Measurements from ENCODE around the gene TGOLN2. TPM values are rescaled to one million over a fixed set of nuclear protein-coding genes. Genes with fewer than 3 reads are reported as not detected.

TGOLN2 gene
- 62.5 and 99.6 TPM in 2 replicates for total RNA-seq (2016; rRNA removed; fragmentation: Illumina TruSeq; extraction: Trizol)
- total RNA-seq (2016; cell fraction: cytosol; rRNA removed; fragmentation: Illumina TruSeq; extraction: Trizol; ENCODE audit: low read depth) = 10.8 and 10.9 TPM in 2 replicates
- 56.7 and 97.1 TPM in 2 replicates for total RNA-seq (2016; cell fraction: insoluble cytoplasmic fraction; rRNA removed; fragmentation: Illumina TruSeq; extraction: Trizol)
- total RNA-seq (2016; cell fraction: membrane; rRNA removed; fragmentation: Illumina TruSeq; extraction: Trizol) = 20.9 and 22.6 TPM in 2 replicates
- total RNA-seq (2016; cell fraction: nucleus; rRNA removed; fragmentation: Illumina TruSeq; extraction: Trizol) = 124 and 151 TPM in 2 replicates
- 143 and 155 TPM in 2 replicates for polyA plus RNA-seq (2011; rRNA removed)
- 88.2 and 122 TPM in 2 replicates for polyA plus RNA-seq (2011; cell fraction: cytosol; rRNA removed)
- polyA plus RNA-seq (2011; cell fraction: nucleus; rRNA removed) = 116 and 157 TPM in 2 replicates
- polyA plus RNA-seq (2012) = 86.0 and 95.7 TPM in 2 replicates
- polyA plus RNA-seq (2016; cell fraction: cytosol; fragmentation: Illumina TruSeq; extraction: Trizol; ENCODE audit: low read depth) = 4.3 and 4.5 TPM in 2 replicates
- polyA plus RNA-seq (2016; cell fraction: insoluble cytoplasmic fraction; fragmentation: Illumina TruSeq; extraction: Trizol; ENCODE audit: low read depth) = 51.8 and 59.4 TPM in 2 replicates
- polyA plus RNA-seq (2016; cell fraction: membrane; fragmentation: Illumina TruSeq; extraction: Trizol; ENCODE audit: low read depth) = 10.0 and 10.7 TPM in 2 replicates
- polyA plus RNA-seq (2016; cell fraction: nucleus; fragmentation: Illumina TruSeq; extraction: Trizol; ENCODE audit: insufficient read depth, low read depth) = 170 and 178 TPM in 2 replicates
- polyA minus RNA-seq (2011; rRNA and poly(A)+ RNA removed; ENCODE audit: low replicate concordance) = 35.4 and 110 TPM in 2 replicates
- 83.6 and 87.9 TPM in 2 replicates for polyA minus RNA-seq (2011; cell fraction: cytosol; rRNA and poly(A)+ RNA removed)
- polyA minus RNA-seq (2011; cell fraction: nucleus; rRNA and poly(A)+ RNA removed) = 120 and 144 TPM in 2 replicates
- Bru-seq, nascent RNA = percentile 98 among the genes with signal in this experiment
- percentile 99 among the genes with signal in this experiment for BruChase-seq, experiment 1, labeled RNA remaining after a 6-hour chase
- percentile 99 among the genes with signal in this experiment for BruChase-seq, experiment 2, labeled RNA remaining after a 2-hour chase
- long read RNA-seq, experiment 1, full-length matches to known transcripts = 40 of 80 reads
- long read RNA-seq, experiment 1, partial matches to known transcripts = 8 of 80 reads
- long read RNA-seq, experiment 1, other reads (novel, unspliced or antisense) = 32 of 80 reads
- long read RNA-seq, experiment 2, full-length matches to known transcripts = 46 of 257 reads
- long read RNA-seq, experiment 2, partial matches to known transcripts = 28 of 257 reads
- long read RNA-seq, experiment 2, other reads (novel, unspliced or antisense) = 183 of 257 reads

DNA sequence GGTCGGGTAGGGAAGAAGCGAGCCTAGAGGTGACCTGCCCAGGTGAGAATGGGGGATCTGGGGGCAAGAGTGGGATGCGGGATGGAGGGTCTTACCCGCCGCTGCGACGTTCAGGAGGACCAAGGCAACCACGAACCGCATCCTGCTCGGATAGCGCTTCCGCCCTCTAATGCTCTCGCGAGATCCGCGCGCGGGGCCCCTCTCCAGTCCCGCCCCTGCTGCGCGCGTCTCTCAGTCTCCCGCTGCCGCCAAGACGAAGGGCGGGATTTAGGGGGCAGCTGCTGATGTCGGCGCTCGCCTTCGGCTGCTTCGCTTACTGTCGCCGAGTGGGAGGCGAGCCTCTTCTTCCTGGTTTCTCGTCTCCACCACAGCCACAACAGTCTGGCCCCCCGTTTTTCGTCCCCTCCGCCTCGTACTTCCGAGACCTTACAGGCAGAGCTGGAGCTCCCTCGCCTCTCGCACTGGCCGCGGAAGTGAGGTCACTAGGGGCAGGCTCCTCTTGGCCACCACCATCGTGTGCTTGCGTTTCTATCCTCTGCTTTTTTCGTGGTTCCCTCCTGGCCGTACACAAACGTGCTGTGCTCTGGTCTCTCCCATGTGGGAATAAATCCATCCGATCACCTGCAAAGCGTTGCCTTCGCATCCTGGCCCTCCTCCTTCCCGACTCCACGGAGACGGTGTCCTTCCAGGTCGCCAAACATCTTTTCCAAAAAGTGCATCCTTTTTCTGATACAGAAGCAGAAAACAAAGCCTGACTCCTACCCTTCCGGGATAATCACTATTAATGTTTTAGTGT, at the start of gene TGOLN2:
Gene TGOLN2 (minus strand): TSS at position 168 of the 796 bp plus-strand sequence. CDS start 27 bp downstream, at position 141.
- peaks cover 23% of the 10 kb centered on the region for H4K20me1 ChIP-seq (ENCODE audit: insufficient read depth, low read length)
- peak within 1 kb of the TSS; percentile 75 for H2AFZ ChIP-seq (ENCODE audit: low read length)
- intact Hi-C loops (cut with micrococcal nuclease; ENCODE audit: unreplicated experiment) = loop anchor here (5.0 kb wide), 2 partner anchors 144 to 224 kb away; no protein-coding TSS in a partner anchor
- peak; percentile 84 for ATAC-seq
- POLR2A ChIA-PET = interaction anchor here (0.7 to 6.2 kb wide), 28 partner anchors 9 to 284 kb away, joined by 3 to 142 read pairs (median 6); partner anchors contain the start of genes C2orf68, ELMOD3, GGCX and MAT2A
- peaks cover 3 to 14% of the 10 kb centered on the region in 2 experiments for H3K36me3 ChIP-seq (replicated peaks in 1 of 2; ENCODE audit: control insufficient read depth in 1 of 2, insufficient read depth in 2 of 2, low read length in 2 of 2)
- peak within 1 kb of the TSS; percentile 95 for H3K27ac ChIP-seq (ENCODE audit: extremely low read length, insufficient read depth, low read length)
- peaks cover 42% of the 10 kb centered on the region for H3K4me1 ChIP-seq (ENCODE audit: insufficient read depth, low read length)
- H3K9me3 ChIP-seq (ENCODE audit: low read length) = no peaks in the 10 kb centered on the region
- peak within 1 kb of the TSS; percentile 80 to 90 (median 89) for H3K4me3 ChIP-seq (replicated peaks in 1 of 3; ENCODE audit: insufficient read depth in 1 of 3, low read depth in 2 of 3, low read length in 3 of 3)
- H3K9ac ChIP-seq (ENCODE audit: insufficient read depth, low read depth, low read length) = peak within 1 kb of the TSS; percentile 96
- WGBS (ENCODE audit: low lambda C conversion rate) = under 1% methylated on average over 45 of the region's 57 CpGs
- H3K79me2 ChIP-seq (ENCODE audit: insufficient read depth, low read length) = peaks cover 53% of the 10 kb centered on the region
- peak within 1 kb of the TSS; percentile 98 for H3K4me2 ChIP-seq (ENCODE audit: low read depth, low read length)
- CTCF ChIA-PET (ENCODE audit: low intra/inter-chr PET ratio, low total read pairs) = no interaction called here
- BruUV-seq (replicated peaks) = TSS peak; percentile 90
- no peaks in the 10 kb centered on the region; a peak in 1 of 5 replicates for H3K27me3 ChIP-seq (ENCODE audit: control insufficient read depth in 1 of 2, insufficient read depth in 2 of 2, low read length in 2 of 2)
- peak; percentile 89 for DNase-seq (ENCODE audit: low spot score)
- in situ Hi-C loops (cut with HindIII; ENCODE audit: extremely low pct_ligation_motif_present, low pct_unique_long_range_greater_than_20kb) = no loop called here
- peak; percentile 44 for FAIRE-seq
- TF ChIP-seq, protein P1, sequence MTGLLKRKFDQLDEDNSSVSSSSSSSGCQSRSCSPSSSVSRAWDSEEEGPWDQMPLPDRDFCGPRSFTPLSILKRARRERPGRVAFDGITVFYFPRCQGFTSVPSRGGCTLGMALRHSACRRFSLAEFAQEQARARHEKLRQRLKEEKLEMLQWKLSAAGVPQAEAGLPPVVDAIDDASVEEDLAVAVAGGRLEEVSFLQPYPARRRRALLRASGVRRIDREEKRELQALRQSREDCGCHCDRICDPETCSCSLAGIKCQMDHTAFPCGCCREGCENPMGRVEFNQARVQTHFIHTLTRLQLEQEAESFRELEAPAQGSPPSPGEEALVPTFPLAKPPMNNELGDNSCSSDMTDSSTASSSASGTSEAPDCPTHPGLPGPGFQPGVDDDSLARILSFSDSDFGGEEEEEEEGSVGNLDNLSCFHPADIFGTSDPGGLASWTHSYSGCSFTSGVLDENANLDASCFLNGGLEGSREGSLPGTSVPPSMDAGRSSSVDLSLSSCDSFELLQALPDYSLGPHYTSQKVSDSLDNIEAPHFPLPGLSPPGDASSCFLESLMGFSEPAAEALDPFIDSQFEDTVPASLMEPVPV (CRISPR knock-in tag; IDR thresholded peaks at IDR 0.05) = peak; percentile 98
- TF ChIP-seq TBX2 (CRISPR knock-in tag; IDR thresholded peaks at IDR 0.05; ENCODE audit: borderline replicate concordance) = peak; percentile 94
- peak; percentile 87 for TF ChIP-seq ZFX (CRISPR knock-in tag; IDR thresholded peaks at IDR 0.05; ENCODE audit: low read depth)
- TF ChIP-seq CEBPG (CRISPR knock-in tag; IDR thresholded peaks at IDR 0.05) = peak; percentile 50
- TF ChIP-seq NFKBIZ (CRISPR knock-in tag; IDR thresholded peaks at IDR 0.05) = peak; percentile 95
- TF ChIP-seq ZNF619 (CRISPR knock-in tag; IDR thresholded peaks at IDR 0.05) = peak; percentile 99
- TF ChIP-seq ZNF354B (CRISPR knock-in tag; IDR thresholded peaks at IDR 0.05) = no peak
- TF ChIP-seq, protein P2, sequence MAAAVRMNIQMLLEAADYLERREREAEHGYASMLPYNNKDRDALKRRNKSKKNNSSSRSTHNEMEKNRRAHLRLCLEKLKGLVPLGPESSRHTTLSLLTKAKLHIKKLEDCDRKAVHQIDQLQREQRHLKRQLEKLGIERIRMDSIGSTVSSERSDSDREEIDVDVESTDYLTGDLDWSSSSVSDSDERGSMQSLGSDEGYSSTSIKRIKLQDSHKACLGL (CRISPR knock-in tag; IDR thresholded peaks at IDR 0.05) = peak; percentile 76; the same call in 1 of the 2 replicates
- TF ChIP-seq, protein P3, sequence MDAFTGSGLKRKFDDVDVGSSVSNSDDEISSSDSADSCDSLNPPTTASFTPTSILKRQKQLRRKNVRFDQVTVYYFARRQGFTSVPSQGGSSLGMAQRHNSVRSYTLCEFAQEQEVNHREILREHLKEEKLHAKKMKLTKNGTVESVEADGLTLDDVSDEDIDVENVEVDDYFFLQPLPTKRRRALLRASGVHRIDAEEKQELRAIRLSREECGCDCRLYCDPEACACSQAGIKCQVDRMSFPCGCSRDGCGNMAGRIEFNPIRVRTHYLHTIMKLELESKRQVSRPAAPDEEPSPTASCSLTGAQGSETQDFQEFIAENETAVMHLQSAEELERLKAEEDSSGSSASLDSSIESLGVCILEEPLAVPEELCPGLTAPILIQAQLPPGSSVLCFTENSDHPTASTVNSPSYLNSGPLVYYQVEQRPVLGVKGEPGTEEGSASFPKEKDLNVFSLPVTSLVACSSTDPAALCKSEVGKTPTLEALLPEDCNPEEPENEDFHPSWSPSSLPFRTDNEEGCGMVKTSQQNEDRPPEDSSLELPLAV (CRISPR knock-in tag; conservative IDR thresholded peaks at IDR 0.05; ENCODE audit: low read depth) = no peak
- peak; percentile 96; the same call in 1 of the 2 replicates for TF ChIP-seq ZNF713 (CRISPR knock-in tag; IDR thresholded peaks at IDR 0.05)
- peak; percentile 92 for TF ChIP-seq RXRA (CRISPR knock-in tag; IDR thresholded peaks at IDR 0.05)
- TF ChIP-seq, protein P4, sequence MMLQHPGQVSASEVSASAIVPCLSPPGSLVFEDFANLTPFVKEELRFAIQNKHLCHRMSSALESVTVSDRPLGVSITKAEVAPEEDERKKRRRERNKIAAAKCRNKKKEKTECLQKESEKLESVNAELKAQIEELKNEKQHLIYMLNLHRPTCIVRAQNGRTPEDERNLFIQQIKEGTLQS (CRISPR knock-in tag; IDR thresholded peaks at IDR 0.05) = peak; percentile 71; the same call in 1 of the 2 replicates
- peak; percentile 62; the same call in 1 of the 2 replicates for TF ChIP-seq ZKSCAN8 (CRISPR knock-in tag; IDR thresholded peaks at IDR 0.05; ENCODE audit: borderline replicate concordance)

Measured in HepG2 (cell line).